ENCODE measurements around the gene BICDL1.

BICDL1 gene

GRCh38 chr12:120103044-120103338 is 114.0 kb downstream of the BICDL1 start:
- no peak for DNase-seq

DNA sequence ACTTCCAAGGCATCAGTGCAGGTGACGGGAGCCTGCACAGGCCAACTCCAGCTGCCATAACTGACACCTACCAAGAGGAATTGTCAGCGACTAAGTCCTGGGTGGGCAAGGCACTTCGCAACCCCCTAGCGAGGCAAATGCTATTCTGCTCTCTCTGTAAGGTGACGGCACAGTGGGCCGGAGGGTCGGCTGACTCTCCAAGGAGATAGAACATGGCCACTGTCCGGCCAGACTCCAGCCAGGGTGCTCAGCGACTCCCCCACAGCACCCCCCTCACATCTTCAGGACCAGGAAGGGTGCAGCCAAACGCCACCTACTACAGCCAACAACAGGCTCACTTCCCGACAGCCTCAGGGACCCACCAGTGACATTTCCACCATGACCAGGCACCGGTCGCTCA is 114.3 kb downstream of the BICDL1 start:
- no peak for DNase-seq

GRCh38 chr12:120106151-120106550 is 117.1 kb downstream of the BICDL1 start:
- DNase-seq: no peak

DNA sequence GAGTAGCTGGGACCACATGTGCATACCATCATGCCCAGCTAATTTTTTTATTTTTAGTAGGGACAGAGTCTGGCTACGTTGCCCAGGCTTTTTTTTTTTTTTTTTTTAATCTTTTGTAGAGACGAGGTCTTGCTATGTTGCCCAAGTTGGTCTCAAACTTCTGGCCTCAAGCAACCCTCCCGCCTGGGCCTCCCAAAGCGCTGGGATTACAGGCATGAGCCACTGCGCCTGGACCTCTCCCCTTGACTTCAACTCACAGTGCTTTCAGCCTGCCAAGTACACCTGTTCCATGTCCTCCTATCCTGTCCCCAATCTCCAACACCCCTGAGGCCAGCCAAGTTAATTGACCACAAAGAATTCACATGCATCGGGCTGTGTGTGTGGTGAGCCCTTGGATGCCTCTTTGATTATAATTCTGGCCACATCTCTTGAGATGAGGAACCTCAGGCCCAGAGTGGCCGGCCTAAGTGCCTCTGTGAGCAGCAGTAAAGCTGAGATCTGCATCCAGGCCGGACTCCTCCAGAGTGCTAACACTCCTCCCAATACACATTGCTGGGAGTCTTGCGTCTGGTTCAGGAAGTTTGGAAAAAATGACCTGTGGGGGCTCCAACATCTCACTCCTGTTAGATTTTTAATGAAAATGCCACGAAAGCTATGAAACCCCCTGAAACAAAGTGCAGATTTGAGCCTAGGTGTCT is 120.7 kb downstream of the BICDL1 start:
- DNase-seq: no peak

- DNase-seq: peak; percentile 55 to 68
These were observed 121.8 kb downstream of the BICDL1 start for GRCh38 chr12:120110550-120111501.

- no peak for DNase-seq
These were observed 126.0 kb downstream of the BICDL1 start for GRCh38 chr12:120115066-120115465.

DNA sequence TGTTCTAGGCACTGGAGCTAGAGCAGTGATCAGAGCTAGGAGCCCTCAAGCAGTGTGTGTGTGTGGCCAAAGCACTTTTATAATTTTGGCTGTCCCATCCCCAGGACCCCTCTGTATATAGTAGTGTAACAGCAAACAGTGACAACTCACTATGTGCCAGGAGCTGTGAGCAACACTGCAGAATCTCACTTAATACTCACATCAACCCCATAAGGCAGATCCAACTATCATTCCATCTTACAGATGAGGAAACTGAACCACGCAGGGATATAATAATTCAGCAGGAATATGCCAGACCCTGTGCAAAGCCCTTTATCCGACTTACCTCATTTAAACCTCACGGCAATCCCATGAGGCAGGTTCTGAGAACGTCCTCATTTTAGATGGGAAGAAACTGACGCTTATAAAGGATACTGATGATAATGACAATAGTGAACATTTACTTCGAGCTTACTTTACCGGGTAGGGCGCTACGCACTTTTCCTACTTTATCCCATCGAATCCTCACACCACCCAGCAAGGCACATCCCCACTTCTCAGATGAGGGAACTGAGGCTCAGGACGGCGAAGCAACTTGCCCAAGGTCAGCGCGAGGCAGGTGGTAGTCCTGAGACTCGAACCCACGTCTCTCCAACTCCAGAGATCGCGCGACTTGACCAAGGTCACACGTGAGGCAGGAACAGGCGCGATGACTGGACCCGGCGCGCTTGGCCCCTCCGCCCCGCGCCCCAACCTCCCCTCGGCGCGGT is 126.8 kb downstream of the BICDL1 start:
- peak; percentile 19 to 30 for DNase-seq

- no peak for DNase-seq
These were observed 127.4 kb downstream of the BICDL1 start, which contains the start of gene RAB35 for GRCh38 chr12:120116441-120116791. Gene RAB35, minus strand, starts transcription at chr12:120116753. Its CDS starts 103 bp downstream, at chr12:120116650.

- peak; percentile 96 to 97 for DNase-seq
These were observed 128.0 kb downstream of the BICDL1 start for GRCh38 chr12:120116792-120117651.

- no peak for DNase-seq
These were observed 128.9 kb downstream of the BICDL1 start for GRCh38 chr12:120117961-120118320.

DNA sequence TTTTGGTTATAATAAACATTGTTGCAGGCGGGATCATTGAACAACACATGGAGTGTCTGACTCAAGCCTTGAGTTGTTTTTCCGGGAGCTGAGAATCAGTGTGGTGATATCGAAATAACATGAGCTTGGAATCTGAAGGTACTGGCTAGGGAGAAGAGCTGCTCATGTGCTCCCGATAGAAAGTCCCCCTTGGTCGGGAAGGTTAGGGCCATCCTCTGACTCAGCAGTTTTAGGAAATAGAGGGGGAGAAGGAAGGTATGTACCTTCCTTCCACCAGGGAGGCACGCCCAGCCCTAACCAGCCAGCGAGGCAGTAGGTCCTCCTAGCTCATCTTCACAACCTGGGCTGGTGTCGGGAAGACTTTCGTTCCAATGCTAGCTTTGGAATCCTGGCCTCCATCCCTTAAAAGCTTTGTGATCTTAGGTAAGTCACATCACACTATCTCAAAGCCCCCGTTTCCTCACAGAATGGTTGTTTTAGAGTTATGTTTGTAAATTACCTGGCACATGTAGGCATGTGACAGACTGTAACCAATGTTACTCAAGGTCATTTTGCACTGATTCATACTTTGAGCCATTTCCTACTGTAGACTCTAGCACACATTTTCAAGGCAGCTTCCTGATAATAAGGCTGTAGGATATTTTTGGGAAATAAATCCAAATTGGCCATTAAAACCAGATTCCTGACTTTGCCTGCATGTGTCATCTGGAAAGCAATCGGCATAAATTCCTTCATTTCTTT is 129.5 kb downstream of the BICDL1 start:
- no peak for DNase-seq

DNA sequence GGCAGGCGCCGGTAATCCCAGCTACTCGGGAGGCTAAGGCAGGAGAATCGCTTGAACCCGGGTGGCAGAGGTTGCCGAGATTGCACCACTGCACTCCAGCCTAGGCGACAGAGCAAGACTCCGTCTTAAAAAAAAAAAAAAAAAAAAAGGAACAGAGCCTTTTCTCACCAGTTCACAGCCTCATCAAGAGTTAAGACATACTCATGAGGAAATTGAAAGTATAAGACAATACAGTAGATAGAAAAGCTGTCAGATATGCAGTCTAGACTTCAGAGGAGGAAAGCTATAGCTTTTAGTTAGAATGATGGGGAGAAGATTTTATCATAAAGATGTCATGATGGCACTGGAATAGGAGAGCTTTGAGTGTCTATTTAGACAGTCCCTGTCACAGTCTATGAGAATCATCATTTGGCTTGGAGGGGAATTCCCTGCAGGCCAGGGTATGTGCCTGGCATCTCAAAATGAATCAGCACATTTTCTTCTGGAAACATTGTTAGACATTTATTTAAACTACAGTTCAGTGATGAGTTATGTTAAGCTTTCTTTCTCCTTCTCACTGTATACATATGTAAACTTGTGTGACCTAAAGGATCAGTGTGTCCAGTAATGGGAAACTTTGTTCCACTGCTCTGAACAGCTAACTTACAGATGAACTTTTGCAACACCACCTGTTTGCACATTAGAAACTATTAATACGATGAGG is 130.4 kb downstream of the BICDL1 start:
- DNase-seq: peak in 1 of 2 donors; percentile 31

DNA sequence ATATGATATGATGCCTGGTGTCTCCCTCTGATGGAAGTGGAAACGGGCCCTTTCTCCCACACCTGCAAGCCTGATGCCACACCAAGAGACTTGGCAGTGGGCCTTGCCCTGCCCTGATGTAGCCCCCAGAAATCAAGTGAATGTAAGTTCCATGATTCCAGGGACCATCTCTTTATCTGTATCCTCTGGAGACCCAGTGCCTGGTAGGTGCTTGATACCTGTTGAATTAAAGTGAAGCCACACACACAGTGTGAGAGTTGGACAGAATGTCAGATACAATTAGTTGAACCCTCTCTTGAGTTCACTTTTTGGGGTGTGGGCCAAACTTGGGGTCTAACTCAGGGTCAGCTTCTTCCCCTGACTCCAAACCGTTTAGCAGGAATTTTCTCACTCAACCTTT is 132.3 kb downstream of the BICDL1 start:
- DNase-seq: no peak

GRCh38 chr12:120121766-120122293 is 132.8 kb downstream of the BICDL1 start:
- DNase-seq: peak in 1 of 2 donors; percentile 22

DNA sequence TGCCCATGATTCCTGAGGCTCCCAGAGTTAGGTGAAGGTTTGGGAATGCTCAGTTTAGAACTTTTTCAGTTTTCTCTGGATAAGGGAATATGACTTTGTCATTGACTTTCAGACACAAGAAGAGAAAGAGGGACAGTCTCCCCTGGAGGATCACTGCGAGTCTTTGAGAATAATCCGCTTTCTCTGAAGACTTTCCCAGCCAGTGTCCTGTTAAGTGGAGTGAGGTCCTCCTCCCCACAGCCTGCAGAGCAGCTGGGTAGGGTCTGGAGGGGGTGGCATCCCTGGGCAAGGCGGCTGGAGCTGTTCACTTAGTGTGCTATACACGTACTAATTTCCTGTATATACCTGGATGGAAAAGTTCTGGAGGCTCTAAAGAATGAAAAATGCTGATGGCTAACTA is 136.0 kb downstream of the BICDL1 start:
- no peak for DNase-seq

DNA sequence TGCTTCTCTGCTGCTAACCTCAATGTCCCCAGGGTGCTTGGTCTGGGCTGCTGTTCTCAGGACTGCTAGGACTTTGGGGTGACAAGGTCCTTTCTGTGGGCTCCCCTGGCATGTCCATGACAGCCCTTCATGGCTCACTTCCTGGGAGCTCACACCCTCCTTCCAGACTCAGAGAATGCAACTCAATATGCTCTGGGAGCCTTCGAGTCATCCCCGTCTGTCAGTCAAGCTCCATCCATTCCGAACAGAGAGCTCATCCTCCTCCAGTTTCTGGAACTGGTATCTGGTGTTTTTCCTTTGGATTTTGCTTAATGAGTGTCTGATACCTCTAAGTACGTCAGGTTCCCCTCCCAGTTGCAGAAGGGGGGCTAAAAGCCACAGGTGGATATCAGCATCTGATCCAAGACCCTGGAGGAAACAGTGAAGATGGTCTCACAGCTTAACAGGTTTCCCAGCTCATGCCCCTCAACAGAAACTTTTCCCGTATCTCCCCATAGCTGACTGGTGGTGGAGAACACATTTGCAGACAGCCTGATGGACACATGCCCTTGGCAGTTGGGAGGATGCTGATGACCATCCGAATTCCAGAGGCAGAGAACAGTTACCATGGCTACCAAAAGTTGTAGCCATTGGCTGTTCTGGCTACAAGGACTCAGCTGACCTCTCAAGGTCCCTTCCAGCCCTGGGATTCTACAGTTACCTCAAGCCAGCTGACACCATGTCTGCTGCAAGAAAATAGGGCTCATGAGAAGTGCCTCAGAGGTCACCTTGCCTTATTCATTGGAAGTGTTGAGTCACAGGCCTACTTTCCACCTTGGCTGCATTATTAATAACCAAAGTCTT is 137.0 kb downstream of the BICDL1 start:
- DNase-seq: no peak

DNA sequence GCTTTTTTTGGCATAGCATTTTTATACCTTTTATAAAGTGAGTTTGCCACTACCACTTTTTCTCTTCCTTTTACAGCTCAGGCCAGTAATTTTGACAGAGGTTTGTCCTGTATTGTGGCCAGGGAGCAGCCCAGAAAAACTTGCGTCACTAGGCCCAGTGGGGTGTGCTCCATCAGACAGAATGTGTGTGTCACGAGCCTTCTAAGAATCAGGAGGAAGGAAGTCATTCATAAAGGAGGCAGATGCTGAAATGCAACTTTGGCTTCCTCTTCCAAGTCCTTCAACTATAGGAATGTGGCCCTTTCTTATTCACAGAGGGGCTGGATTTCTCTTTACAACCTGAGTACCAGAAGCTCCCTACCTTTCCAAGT is 137.6 kb downstream of the BICDL1 start:
- DNase-seq: peak in 1 of 2 donors; percentile 49

GRCh38 chr12:120130011-120130410 is 141.0 kb downstream of the BICDL1 start:
- no peak for DNase-seq

- no peak for DNase-seq
These were observed 142.1 kb downstream of the BICDL1 start for GRCh38 chr12:120131116-120131515.
